Liver (tissue), 9 donors: ENCODE measurements around the gene AARSD1. TPM values are rescaled to one million over a fixed set of nuclear protein-coding genes. Genes with fewer than 3 reads are reported as not detected.

Source experiments
- DNase-seq: peaks from one replicate; pipeline ENCODE4 v3.0.0-alpha.2; 2017; ENCODE audit warnings: low spot score
- H3K27ac ChIP-seq, 2 donors: one replicate each; pipeline ENCODE4 v1.7.0; 2013; ENCODE audit warnings: inconsistent platforms in 2 of 2, low read length in 2 of 2, control low read depth in 1 of 2, low read depth in 1 of 2, mild to moderate bottlenecking in 1 of 2
- H3K27me3 ChIP-seq, 4 donors: one replicate each; pipeline versions ENCODE4 v1.6.1 to v1.7.0; 2013; ENCODE audit warnings: low read length in 3 of 4, inconsistent platforms in 1 of 4, mild to moderate bottlenecking in 1 of 4, moderate library complexity in 1 of 4; ENCODE audit not compliant: control insufficient read depth in 4 of 4, insufficient read depth in 4 of 4
- H3K36me3 ChIP-seq, 4 donors: one replicate each; pipeline versions ENCODE4 v1.6.1 to v1.7.0; 2013; ENCODE audit warnings: low read length in 3 of 4, mild to moderate bottlenecking in 3 of 4, low read depth in 1 of 4, moderate library complexity in 1 of 4; ENCODE audit not compliant: control insufficient read depth in 4 of 4, insufficient read depth in 3 of 4
- H3K4me1 ChIP-seq, 4 donors: one replicate each; pipeline versions ENCODE4 v1.6.1 to v1.7.0; 2013; ENCODE audit warnings: low read length in 3 of 4, mild to moderate bottlenecking in 3 of 4, moderate library complexity in 1 of 4; ENCODE audit not compliant: control insufficient read depth in 4 of 4, insufficient read depth in 4 of 4
- H3K4me3 ChIP-seq, 3 donors: one replicate each; pipeline versions ENCODE4 v1.6.1 to v1.7.0; 2013; ENCODE audit warnings: low read length in 3 of 3, control low read depth in 1 of 3, low read depth in 1 of 3, mild to moderate bottlenecking in 1 of 3
- H3K9ac ChIP-seq, 2 donors: one replicate each; pipeline ENCODE4 v1.7.0; 2013; ENCODE audit warnings: low read length in 2 of 2, mild to moderate bottlenecking in 2 of 2, moderate library complexity in 2 of 2, control low read depth in 1 of 2, low read depth in 1 of 2
- H3K9me3 ChIP-seq, 4 donors: one replicate each; pipeline versions ENCODE4 v1.6.1 to v1.7.0; 2013; ENCODE audit warnings: low read length in 3 of 4; ENCODE audit not compliant: control insufficient read depth in 4 of 4
- CTCF ChIP-seq: fragments of 150-350 bp; IDR thresholded peaks from 2 replicates; pipeline ENCODE4 v1.5.1; 2017; ENCODE audit warnings: improper control_type of control experiment, low read depth, low read length; ENCODE audit not compliant: missing input control
- EGR1 ChIP-seq, 2 donors: IDR thresholded peaks; 2 replicates each; pipeline ENCODE4 v1.6.1; 2016 to 2018; ENCODE audit warnings: antibody characterized with exemption in 2 of 2, low read depth in 2 of 2
- FOXA1 ChIP-seq: IDR thresholded peaks from 2 replicates; pipeline ENCODE4 v1.6.1; 2016; ENCODE audit warnings: antibody characterized with exemption
- GABPA ChIP-seq, 2 donors: IDR thresholded peaks in 1 of 2; conservative IDR thresholded peaks in 1 of 2; 2 replicates each; pipeline ENCODE4 v1.6.1; 2016; ENCODE audit warnings: antibody characterized with exemption in 2 of 2, mild to moderate bottlenecking in 1 of 2, moderate library complexity in 1 of 2
- HNF4A ChIP-seq, 2 donors: conservative IDR thresholded peaks; 2 replicates each; pipeline ENCODE4 v1.6.1; 2016; ENCODE audit warnings: antibody characterized with exemption in 2 of 2, mild to moderate bottlenecking in 2 of 2
- JUND ChIP-seq, 2 donors: IDR thresholded peaks; 2 replicates each; pipeline ENCODE4 v1.6.1; 2016; ENCODE audit warnings: antibody characterized with exemption in 2 of 2
- MAX ChIP-seq: IDR thresholded peaks from 2 replicates; pipeline ENCODE4 v1.6.1; 2016; ENCODE audit warnings: antibody characterized with exemption
- RAD21 ChIP-seq, 2 donors: IDR thresholded peaks; 2 replicates each; pipeline ENCODE4 v1.6.1; 2016; ENCODE audit warnings: antibody characterized with exemption in 2 of 2, mild to moderate bottlenecking in 2 of 2
- REST ChIP-seq: IDR thresholded peaks from 2 replicates; pipeline ENCODE4 v1.6.1; 2016; ENCODE audit warnings: antibody characterized with exemption, mild to moderate bottlenecking
- SP1 ChIP-seq: IDR thresholded peaks from 2 replicates; pipeline ENCODE4 v1.6.1; 2018; ENCODE audit warnings: antibody characterized with exemption, mild to moderate bottlenecking
- TAF1 ChIP-seq: conservative IDR thresholded peaks from 2 replicates; pipeline ENCODE4 v1.6.1; 2016; ENCODE audit warnings: antibody characterized with exemption, mild to moderate bottlenecking
- YY1 ChIP-seq: IDR thresholded peaks from 2 replicates; pipeline ENCODE4 v1.6.1; 2016; ENCODE audit warnings: antibody characterized with exemption, mild to moderate bottlenecking
- ZBTB33 ChIP-seq: IDR thresholded peaks from 2 replicates; pipeline ENCODE4 v1.6.1; 2016; ENCODE audit warnings: antibody characterized with exemption
- WGBS: extraction: QIAGEN DNeasy Blood & Tissue Kit; methylation state at CpG from one replicate; pipeline ENCODE4 v1.1.7; 2013; 5-methylcytosine and 5-hydroxymethylcytosine counted together
- polyA plus RNA-seq, 2 donors: library from polyadenylated mRNA; stranded (reverse) in 1 of 2; unstranded in 1 of 2; fragments of 200-250 nt in 1 of 2; fragments of >200 nt in 1 of 2; fragmentation: Nextera tagmentation in 1 of 2; extraction: Ambion mirVana in 1 of 2; gene quantifications; one replicate each; pipeline versions ENCODE4 v1.2.1 to v1.2.3, GENCODE V29; 2013 to 2015
- total RNA-seq, 2 donors: library from RNA; depleted of rRNA; stranded (reverse); fragments of >200 nt; gene quantifications; one replicate each; pipeline ENCODE4 v1.2.3, GENCODE V29; 2014
- TF ChIP-seq, protein P1 (sequence below): IDR thresholded peaks from 2 replicates; pipeline ENCODE4 v1.6.1; 2016; ENCODE audit warnings: antibody characterized with exemption
- donor health status: healthy.
- donor health status: healthy.
- donor health status: healthy.
- donor health status: healthy.
- donor health status: healthy.

AARSD1 gene
- total and polyA plus RNA-seq, 4 donors, result 8.2 to 25.2 (median 19.6) TPM

GRCh38 chr17:42944211-42944610 lies 20.0 kb downstream of the AARSD1 start:
- Histone ChIP-seq H3K4me3 (no peak overlapping the region), H3K9ac (no peak overlapping the region), H3K9me3 (no peaks in the 10 kb centered on the region), H3K4me1 (no peaks in the 10 kb centered on the region), H3K27ac (no peak overlapping the region), H3K36me3 (peaks cover 0 to 4% (median 2%) of the 10 kb centered on the region in 4 donors), H3K27me3 (no peaks in the 10 kb centered on the region)
- 53% methylated on average over 3 of the region's 3 CpGs for WGBS
- TF ChIP-seq TAF1 (no peak), GABPA (IDR thresholded peaks at IDR 0.05 in 1 of 2, conservative IDR thresholded peaks at IDR 0.05 in 1 of 2) (no peak), FOXA1 (no peak), REST (no peak), EGR1 (IDR thresholded peaks at IDR 0.05; ENCODE audit: low read depth in 2 of 2) (no peak), SP1 (no peak), HNF4A (conservative IDR thresholded peaks at IDR 0.05) (no peak), JUND (IDR thresholded peaks at IDR 0.05) (no peak), YY1 (no peak), ZBTB33 (no peak)
- TF ChIP-seq, protein P1, sequence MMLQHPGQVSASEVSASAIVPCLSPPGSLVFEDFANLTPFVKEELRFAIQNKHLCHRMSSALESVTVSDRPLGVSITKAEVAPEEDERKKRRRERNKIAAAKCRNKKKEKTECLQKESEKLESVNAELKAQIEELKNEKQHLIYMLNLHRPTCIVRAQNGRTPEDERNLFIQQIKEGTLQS, result no peak
- DNase-seq, result no peak

- no peak overlapping the region for H3K27ac ChIP-seq
- no peaks in the 10 kb centered on the region for H3K9me3 ChIP-seq
- no peak overlapping the region for H3K4me3 ChIP-seq
- 41% methylated on average over 9 of the region's 9 CpGs for WGBS
- no peaks in the 10 kb centered on the region for H3K36me3 ChIP-seq
- DNase-seq, result no peak
- H3K9ac ChIP-seq, result no peak overlapping the region
- no peak for TF ChIP-seq MAX
- no peak for TF ChIP-seq ZBTB33
- no peak for TF ChIP-seq YY1
- peak; percentile 66 for TF ChIP-seq CTCF
- TF ChIP-seq RAD21 (IDR thresholded peaks at IDR 0.05), result peak; percentile 91 to 92
- TF ChIP-seq JUND (IDR thresholded peaks at IDR 0.05), result no peak
- H3K4me1 ChIP-seq, result no peaks in the 10 kb centered on the region
- H3K27me3 ChIP-seq, result no peaks in the 10 kb centered on the region
Measured at GRCh38 chr17:42937712-42938596, 26.3 kb downstream of the AARSD1 start.
